Measurements from ENCODE around the gene MACROD1. TPM values are rescaled to one million over a fixed set of nuclear protein-coding genes. Genes with fewer than 3 reads are reported as not detected.

Gene MACROD1
- total and polyA plus RNA-seq, 9 donors: 21.1 to 50.2 (median 32.2) TPM

GRCh38 chr11:64000740-64001483 lies 165.0 kb downstream of the MACROD1 start:
- no peak for TF ChIP-seq POLR2A (IDR thresholded peaks at IDR 0.05)
- peak in 1 of 3 donors; percentile 1 for TF ChIP-seq CTCF (IDR thresholded peaks at IDR 0.05)
- no peak for TF ChIP-seq EP300 (IDR thresholded peaks at IDR 0.05)
- peaks cover 8% of the 10 kb centered on the region for H3K4me1 ChIP-seq (ENCODE audit: insufficient read depth)
- H3K36me3 ChIP-seq: no peaks in the 10 kb centered on the region
- no peaks in the 10 kb centered on the region for H3K27me3 ChIP-seq
- 14 to 22% (median 21%) methylated on average over 56 to 60 of the region's 60 CpGs for whole genome bisulfite sequencing, 3 donors
- peak overlapping the region; percentile 25 for H3K4me3 ChIP-seq
- H3K9me3 ChIP-seq: no peaks in the 10 kb centered on the region
- intact Hi-C loops (cut with DNase I): loop anchor here in 3 of 4 donors (2.0 to 10.0 kb wide), 3 partner anchors 151 to 294 kb away; partner anchors contain the start of gene KCNK4 (in 1 of the 3)
- H3K27ac ChIP-seq: no peak overlapping the region
- peak in 2 of 5 donors; percentile 31 to 43 for DNase-seq

GRCh38 chr11:64000026-64000739 lies 165.7 kb downstream of the MACROD1 start:
- Histone ChIP-seq H3K4me3 (peak overlapping the region; percentile 25), H3K36me3 (no peaks in the 10 kb centered on the region), H3K27ac (no peak overlapping the region), H3K27me3 (no peaks in the 10 kb centered on the region), H3K4me1 (ENCODE audit: insufficient read depth) (peaks cover 8% of the 10 kb centered on the region), H3K9me3 (no peaks in the 10 kb centered on the region)
- TF ChIP-seq CTCF (IDR thresholded peaks at IDR 0.05): peak; percentile 57 to 94 (median 94)
- TF ChIP-seq EP300 (IDR thresholded peaks at IDR 0.05): no peak
- TF ChIP-seq POLR2A (IDR thresholded peaks at IDR 0.05): no peak
- DNase-seq: peak; percentile 62 to 85 (median 77)
- intact Hi-C loops (cut with DNase I): loop anchor here in 3 of 4 donors (2.0 to 10.0 kb wide), 3 partner anchors 152 to 295 kb away; partner anchors contain the start of gene KCNK4 (in 1 of the 3)
- 1 to 12% (median 1%) methylated on average over 17 to 67 of the region's 67 CpGs for WGBS, 3 donors

GRCh38 chr11:63999349-64000025 lies 166.4 kb downstream of the MACROD1 start:
- peak overlapping the region; percentile 25 for H3K4me3 ChIP-seq
- H3K27me3 ChIP-seq: no peaks in the 10 kb centered on the region
- H3K4me1 ChIP-seq (ENCODE audit: insufficient read depth): peaks cover 8% of the 10 kb centered on the region
- H3K27ac ChIP-seq: no peak overlapping the region
- no peak for TF ChIP-seq POLR2A (IDR thresholded peaks at IDR 0.05)
- no peak for TF ChIP-seq CTCF (IDR thresholded peaks at IDR 0.05)
- TF ChIP-seq EP300 (IDR thresholded peaks at IDR 0.05): no peak
- intact Hi-C loops (cut with DNase I): loop anchor here (2.0 to 10.0 kb wide), 3 partner anchors 153 to 295 kb away; partner anchors contain the start of gene KCNK4 (in 1 of the 4)
- no peaks in the 10 kb centered on the region for H3K36me3 ChIP-seq
- no peaks in the 10 kb centered on the region for H3K9me3 ChIP-seq
- WGBS, 3 donors: 6 to 16% (median 11%) methylated on average over 23 to 59 of the region's 59 CpGs
- peak; percentile 66 to 80 (median 69) for DNase-seq
